KMS-11 (cell line): ENCODE measurements around the gene SLPI.

ENCODE experiments used
- H2AFZ ChIP-seq: fragments of 200-600 bp; sonication (generic); 2 replicates; pipeline ENCODE4 v1.6.1; 2016; ENCODE audit warnings: antibody characterized with exemption, mixed run types, low read depth
- H3K27ac ChIP-seq: fragments of 200-600 bp; sonication (generic); 2 replicates; pipeline ENCODE4 v1.6.1; 2016; ENCODE audit warnings: mild to moderate bottlenecking, mixed run types
- H3K27me3 ChIP-seq: fragments of 200-600 bp; sonication (generic); 2 replicates; pipeline ENCODE4 v1.6.1; 2017; ENCODE audit warnings: mild to moderate bottlenecking, low read depth, mixed run types, moderate library complexity; ENCODE audit not compliant: insufficient read depth
- H3K36me3 ChIP-seq: fragments of 200-600 bp; sonication (generic); 2 replicates; pipeline ENCODE4 v1.6.1; 2017; ENCODE audit warnings: mild to moderate bottlenecking, mixed run types; ENCODE audit not compliant: insufficient read depth
- H3K4me1 ChIP-seq: fragments of 200-600 bp; sonication (generic); 2 replicates; pipeline ENCODE4 v1.6.1; 2016; ENCODE audit warnings: mild to moderate bottlenecking, low read depth, mixed run types; ENCODE audit not compliant: poor library complexity, severe bottlenecking
- H3K4me2 ChIP-seq: fragments of 200-600 bp; sonication (generic); 2 replicates; pipeline ENCODE4 v1.7.0; 2016; ENCODE audit warnings: mild to moderate bottlenecking, mixed run types
- H3K4me3 ChIP-seq: fragments of 200-600 bp; sonication (generic); IDR thresholded peaks from 2 replicates; pipeline ENCODE4 v1.6.1; 2017; ENCODE audit warnings: low read depth, low read length, mixed read lengths; ENCODE audit not compliant: insufficient read depth
- H3K79me2 ChIP-seq: fragments of 200-600 bp; sonication (generic); 2 replicates; pipeline ENCODE4 v1.6.1; 2016; ENCODE audit warnings: low read depth, mixed run types; ENCODE audit not compliant: insufficient read depth
- H3K9ac ChIP-seq: fragments of 200-600 bp; sonication (generic); 2 replicates; pipeline ENCODE4 v1.6.1; 2016; ENCODE audit warnings: mild to moderate bottlenecking, mixed run types
- H4K20me1 ChIP-seq: fragments of 200-600 bp; sonication (generic); 2 replicates; pipeline ENCODE4 v1.6.1; 2016; ENCODE audit warnings: mild to moderate bottlenecking, mixed run types; ENCODE audit not compliant: insufficient read depth
- TF ChIP-seq, protein P1 (sequence below): fragments of 200-600 bp; sonication (generic); conservative IDR thresholded peaks from 2 replicates; pipeline ENCODE4 v1.6.1; 2017; ENCODE audit warnings: low read depth, mild to moderate bottlenecking, antibody characterized with exemption, low read length, moderate library complexity, mixed read lengths

Gene SLPI

GRCh38 chr20:45226287-45226686 lies 28.1 kb downstream of the SLPI start:
- Histone ChIP-seq H3K4me2 (no peak overlapping the region), H3K4me3 (no peak overlapping the region), H2AFZ (no peak overlapping the region), H3K9ac (no peak overlapping the region), H4K20me1 (no peaks in the 10 kb centered on the region), H3K36me3 (no peaks in the 10 kb centered on the region), H3K4me1 (no peaks in the 10 kb centered on the region), H3K27me3 (no peaks in the 10 kb centered on the region), H3K79me2 (no peaks in the 10 kb centered on the region), H3K27ac (no peak overlapping the region)
- TF ChIP-seq, protein P1, sequence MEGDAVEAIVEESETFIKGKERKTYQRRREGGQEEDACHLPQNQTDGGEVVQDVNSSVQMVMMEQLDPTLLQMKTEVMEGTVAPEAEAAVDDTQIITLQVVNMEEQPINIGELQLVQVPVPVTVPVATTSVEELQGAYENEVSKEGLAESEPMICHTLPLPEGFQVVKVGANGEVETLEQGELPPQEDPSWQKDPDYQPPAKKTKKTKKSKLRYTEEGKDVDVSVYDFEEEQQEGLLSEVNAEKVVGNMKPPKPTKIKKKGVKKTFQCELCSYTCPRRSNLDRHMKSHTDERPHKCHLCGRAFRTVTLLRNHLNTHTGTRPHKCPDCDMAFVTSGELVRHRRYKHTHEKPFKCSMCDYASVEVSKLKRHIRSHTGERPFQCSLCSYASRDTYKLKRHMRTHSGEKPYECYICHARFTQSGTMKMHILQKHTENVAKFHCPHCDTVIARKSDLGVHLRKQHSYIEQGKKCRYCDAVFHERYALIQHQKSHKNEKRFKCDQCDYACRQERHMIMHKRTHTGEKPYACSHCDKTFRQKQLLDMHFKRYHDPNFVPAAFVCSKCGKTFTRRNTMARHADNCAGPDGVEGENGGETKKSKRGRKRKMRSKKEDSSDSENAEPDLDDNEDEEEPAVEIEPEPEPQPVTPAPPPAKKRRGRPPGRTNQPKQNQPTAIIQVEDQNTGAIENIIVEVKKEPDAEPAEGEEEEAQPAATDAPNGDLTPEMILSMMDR = no peak

DNA sequence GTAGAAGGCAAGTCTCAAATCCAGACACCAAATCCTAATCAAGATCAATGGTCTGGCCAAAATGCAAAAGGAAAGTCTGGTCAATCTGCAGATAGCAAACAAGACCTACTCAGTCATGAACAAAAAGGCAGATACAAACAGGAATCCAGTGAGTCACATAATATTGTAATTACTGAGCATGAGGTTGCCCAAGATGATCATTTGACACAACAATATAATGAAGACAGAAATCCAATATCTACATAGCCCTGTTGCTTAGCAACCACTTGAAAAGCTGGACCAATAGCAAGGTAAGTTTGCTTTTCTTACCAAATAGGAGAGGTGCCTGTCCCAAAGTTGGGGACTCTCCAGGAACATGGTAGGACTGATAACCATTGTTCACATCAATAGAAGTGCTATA lies 31.2 kb downstream of the SLPI start:
- H2AFZ ChIP-seq = no peak overlapping the region
- H3K27me3 ChIP-seq = no peaks in the 10 kb centered on the region
- no peak overlapping the region for H3K27ac ChIP-seq
- no peak overlapping the region for H3K9ac ChIP-seq
- no peaks in the 10 kb centered on the region for H3K36me3 ChIP-seq
- H3K4me3 ChIP-seq = no peak overlapping the region
- H3K79me2 ChIP-seq = no peaks in the 10 kb centered on the region
- TF ChIP-seq, protein P1 = no peak
- no peaks in the 10 kb centered on the region for H3K4me1 ChIP-seq
- no peak overlapping the region for H3K4me2 ChIP-seq
- no peaks in the 10 kb centered on the region for H4K20me1 ChIP-seq

DNA sequence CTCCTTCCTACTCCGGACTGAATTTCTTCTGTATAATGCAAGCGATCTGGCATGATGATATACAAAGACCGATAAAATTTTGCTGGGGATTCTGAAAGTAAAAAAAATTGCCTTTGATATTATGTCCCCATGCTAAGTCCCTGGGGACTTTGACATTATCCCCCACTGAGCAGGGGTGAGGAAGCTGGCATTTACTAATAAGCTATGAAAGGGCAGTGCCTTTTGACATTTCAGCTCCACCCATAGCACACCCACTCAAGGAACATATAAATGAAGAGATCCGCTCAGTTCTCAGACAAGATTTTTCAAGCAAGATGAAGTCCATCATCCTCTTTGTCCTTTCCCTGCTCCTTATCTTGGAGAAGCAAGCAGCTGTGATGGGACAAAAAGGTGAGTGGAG lies 33.3 kb downstream of the SLPI start, which contains the start of gene SEMG2:
TSS of gene SEMG2 (plus strand) at position 298 of the 400 bp plus-strand sequence. CDS start at position 315, 17 bp downstream.
- H3K27me3 ChIP-seq = no peaks in the 10 kb centered on the region
- H3K9ac ChIP-seq = no peak within 1 kb of the TSS
- H3K27ac ChIP-seq = no peak within 1 kb of the TSS
- no peak within 1 kb of the TSS for H3K4me2 ChIP-seq
- H3K4me3 ChIP-seq = no peak within 1 kb of the TSS
- no peak within 1 kb of the TSS for H2AFZ ChIP-seq
- no peaks in the 10 kb centered on the region for H3K36me3 ChIP-seq
- H3K4me1 ChIP-seq = no peaks in the 10 kb centered on the region
- no peaks in the 10 kb centered on the region for H4K20me1 ChIP-seq
- no peaks in the 10 kb centered on the region for H3K79me2 ChIP-seq
- TF ChIP-seq, protein P1 = no peak

- Histone ChIP-seq H3K4me3 (no peak overlapping the region), H3K27ac (no peak overlapping the region), H2AFZ (no peak overlapping the region), H3K9ac (no peak overlapping the region), H3K27me3 (no peaks in the 10 kb centered on the region), H4K20me1 (no peaks in the 10 kb centered on the region), H3K79me2 (no peaks in the 10 kb centered on the region), H3K4me1 (no peaks in the 10 kb centered on the region), H3K4me2 (no peak overlapping the region), H3K36me3 (no peaks in the 10 kb centered on the region)
- TF ChIP-seq, protein P1 = no peak
Measured at GRCh38 chr20:45218636-45219035, 35.7 kb downstream of the SLPI start.
